HL-60 (cell line): ENCODE measurements around the gene KLHL15.

ENCODE experiments used
- DNase-seq, 2 experiments: peaks; one replicate each; pipeline ENCODE4 v3.0.0-alpha.2; 2010 to 2020; ENCODE audit warnings: low read depth in 1 of 2, low spot score in 1 of 2
- H3K27ac ChIP-seq: fragments of 250-450 bp; sonication (Bioruptor Pico); replicated peaks from 2 replicates; pipeline ENCODE4 v1.5.1; 2020; ENCODE audit warnings: mild to moderate bottlenecking, moderate library complexity
- H3K27me3 ChIP-seq: fragments of 250-450 bp; sonication (Bioruptor Pico); 2 replicates; pipeline ENCODE4 v1.5.1; 2021; ENCODE audit warnings: mild to moderate bottlenecking, moderate library complexity; ENCODE audit not compliant: insufficient read depth, poor library complexity, severe bottlenecking
- H3K4me3 ChIP-seq: replicated peaks from 2 replicates; pipeline ENCODE4 v1.5.1; 2011; ENCODE audit warnings: mild to moderate bottlenecking, control low read depth, low read length; ENCODE audit not compliant: insufficient read depth
- CTCF ChIP-seq: IDR thresholded peaks from one replicate; pipeline ENCODE4 v1.5.1; 2011; ENCODE audit warnings: low read length, control low read depth, inconsistent platforms; ENCODE audit not compliant: insufficient read depth
- GABPA ChIP-seq: IDR thresholded peaks from 2 replicates; pipeline ENCODE4 v1.6.1; 2012; ENCODE audit warnings: low read depth
- POLR2AphosphoS5 ChIP-seq: IDR thresholded peaks from 2 replicates; pipeline ENCODE4 v1.6.1; 2012; ENCODE audit warnings: low read depth
- REST ChIP-seq: IDR thresholded peaks from 2 replicates; pipeline ENCODE4 v1.6.1; 2012; ENCODE audit warnings: low read depth; ENCODE audit not compliant: insufficient replicate concordance
- SPI1 ChIP-seq: IDR thresholded peaks from 2 replicates; pipeline ENCODE4 v1.6.1; 2012; ENCODE audit warnings: low read depth, mild to moderate bottlenecking, borderline replicate concordance

The KLHL15 gene

GRCh38 chrX:23981711-23982110, 45.3 kb downstream of the KLHL15 start:
- no peak for TF ChIP-seq GABPA
- TF ChIP-seq SPI1: no peak
- TF ChIP-seq CTCF: no peak
- no peak for TF ChIP-seq POLR2AphosphoS5
- no peak for TF ChIP-seq REST

GRCh38 chrX:23981222-23981621, 45.8 kb downstream of the KLHL15 start:
- TF ChIP-seq GABPA (no peak), REST (no peak), CTCF (no peak), POLR2AphosphoS5 (no peak), SPI1 (no peak)
- no peak for DNase-seq
- H3K27me3 ChIP-seq: no peaks in the 10 kb centered on the region
- no peak overlapping the region for H3K4me3 ChIP-seq
- H3K27ac ChIP-seq: no peak overlapping the region

More at GRCh38 chrX:23981711-23982110, 45.3 kb downstream of the KLHL15 start:
- Histone ChIP-seq H3K27me3 (no peaks in the 10 kb centered on the region), H3K27ac (no peak overlapping the region), H3K4me3 (no peak overlapping the region)
- DNase-seq: no peak

GRCh38 chrX:23980011-23980441, 47.0 kb downstream of the KLHL15 start:
- no peak for DNase-seq
- Histone ChIP-seq H3K27me3 (no peaks in the 10 kb centered on the region), H3K27ac (no peak overlapping the region), H3K4me3 (no peak overlapping the region)
- TF ChIP-seq GABPA (no peak), CTCF (no peak), REST (no peak), POLR2AphosphoS5 (no peak), SPI1 (no peak)
